Hematopoietic multipotent progenitor cell treated with erythropoietin and hydrocortisone succinate and interleukin-3 and kit ligand, for 6 days (in vitro differentiated cells): Measurements from ENCODE around the gene CRTAC1.
A peak's percentile ranks its signal among the peaks of the same experiment; 100 is the strongest.

ENCODE experiments used
- DNase-seq: peaks from one replicate; pipeline ENCODE4 v3.0.0-alpha.2; 2015

The CRTAC1 gene

GRCh38 chr10:98029149-98030092 lies 1.0 kb downstream of the CRTAC1 start:
- DNase-seq = no peak

GRCh38 chr10:98028168-98028770 lies 2.2 kb downstream of the CRTAC1 start:
- DNase-seq = peak; percentile 87

DNA sequence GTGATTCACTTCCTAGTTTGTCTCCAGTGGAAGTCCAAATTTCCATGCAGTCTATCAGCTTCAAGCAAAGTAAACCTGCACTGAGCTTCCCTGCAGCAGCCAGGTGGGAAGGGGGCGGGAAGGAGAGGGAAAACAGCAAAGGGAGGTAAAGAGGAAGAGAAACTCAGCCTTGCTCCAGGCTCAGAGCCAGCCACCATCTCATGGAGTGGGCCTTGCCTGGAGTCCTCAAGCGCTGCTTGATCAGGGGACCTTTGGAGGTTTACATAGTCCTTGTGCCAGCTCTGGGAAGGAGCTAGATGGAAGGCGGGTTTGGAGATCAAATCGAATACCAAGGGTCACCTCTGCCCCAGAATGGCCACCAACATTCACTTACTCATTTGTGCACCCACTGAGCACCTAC lies 7.4 kb downstream of the CRTAC1 start:
- no peak for DNase-seq

- no peak for DNase-seq
These were observed 9.6 kb downstream of the CRTAC1 start for GRCh38 chr10:98020784-98021183.

- DNase-seq = no peak
These were observed 10.2 kb downstream of the CRTAC1 start for GRCh38 chr10:98020254-98020653.

- DNase-seq = no peak
These were observed 10.6 kb downstream of the CRTAC1 start for GRCh38 chr10:98019784-98020183.

GRCh38 chr10:98016772-98017475 lies 13.5 kb downstream of the CRTAC1 start:
- no peak for DNase-seq

DNA sequence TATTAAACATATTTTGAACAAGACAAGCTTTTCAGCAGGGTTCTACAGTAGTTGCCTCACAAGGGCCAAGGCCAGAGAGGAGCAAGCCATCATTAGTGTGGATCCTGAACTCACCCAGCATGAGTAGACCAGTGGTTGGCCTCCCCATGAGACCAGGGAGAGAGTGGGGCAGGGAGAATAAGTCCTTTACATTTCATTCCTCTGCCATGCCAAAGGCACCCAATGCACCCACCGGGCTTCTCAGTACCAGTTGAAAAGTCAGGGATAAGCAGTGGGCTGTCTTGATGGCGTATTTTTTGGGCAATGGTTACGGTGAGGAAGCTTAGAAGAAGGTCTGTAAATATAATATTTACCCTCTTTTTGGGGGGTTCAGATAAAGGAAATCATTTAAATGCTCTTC lies 16.6 kb downstream of the CRTAC1 start:
- no peak for DNase-seq

- no peak for DNase-seq
These were observed 17.3 kb downstream of the CRTAC1 start for GRCh38 chr10:98013122-98013521.

DNA sequence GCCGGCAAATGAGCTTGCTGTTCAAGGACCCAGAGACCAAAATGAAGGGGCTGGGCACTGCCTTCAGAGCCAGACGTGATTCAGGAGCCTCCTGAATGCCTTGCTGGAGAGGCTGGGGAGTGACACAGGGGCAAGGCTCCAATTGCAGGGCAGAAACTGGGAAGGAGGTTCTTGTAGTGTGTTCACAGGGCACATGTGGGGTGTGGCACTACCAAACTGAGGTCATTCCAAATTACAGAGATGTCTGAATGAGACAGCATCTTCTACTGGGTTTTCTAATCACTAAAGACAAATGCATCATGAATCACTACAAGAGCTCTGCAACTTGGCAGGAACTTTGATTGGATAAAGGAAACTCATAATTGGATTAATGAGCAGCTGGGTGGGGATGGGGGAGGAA lies 17.8 kb downstream of the CRTAC1 start:
- no peak for DNase-seq

- DNase-seq = no peak
These were observed 19.3 kb downstream of the CRTAC1 start for GRCh38 chr10:98010939-98011685.

DNA sequence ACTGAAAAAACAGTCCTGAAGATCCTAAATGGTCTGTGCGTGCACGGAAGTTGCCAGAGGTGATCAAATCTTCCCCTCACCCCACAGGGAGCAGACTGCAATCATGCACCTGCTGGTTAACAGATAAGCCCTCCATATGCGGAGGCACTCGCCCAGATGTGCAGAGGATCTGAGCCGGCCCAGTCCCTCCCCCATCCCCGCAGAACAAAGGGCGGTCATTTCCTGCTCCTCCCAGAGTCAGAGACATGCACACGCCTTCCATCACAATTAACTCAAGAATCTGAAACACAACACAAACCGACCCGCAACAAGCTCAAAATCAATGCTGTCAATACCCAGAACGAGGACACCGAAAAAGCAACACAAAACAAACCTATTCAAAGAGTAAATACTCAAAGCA lies 24.2 kb downstream of the CRTAC1 start:
- peak; percentile 62 for DNase-seq

- DNase-seq = no peak
These were observed 28.7 kb downstream of the CRTAC1 start for GRCh38 chr10:98001736-98002135.

DNA sequence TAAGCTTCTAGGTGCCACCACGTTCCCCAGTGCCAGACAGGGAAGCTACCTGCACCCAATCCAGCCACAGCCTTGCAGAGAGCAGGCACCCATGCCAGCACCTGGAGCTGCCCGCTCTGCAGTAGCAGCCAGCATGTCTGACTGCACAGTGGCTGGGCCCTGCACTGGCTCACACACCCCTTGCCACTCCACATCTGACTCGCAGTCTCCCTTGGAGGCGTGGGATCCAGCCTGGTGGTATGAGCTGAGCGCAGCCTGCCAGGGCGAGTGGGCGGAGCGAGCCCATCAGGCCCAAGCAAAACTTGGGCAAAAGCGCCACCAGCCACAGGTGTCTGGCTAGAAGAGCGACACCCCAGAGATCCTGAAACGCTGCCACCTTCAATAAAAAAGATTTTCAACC lies 30.1 kb downstream of the CRTAC1 start:
- no peak for DNase-seq

GRCh38 chr10:97999923-98000248 lies 30.5 kb downstream of the CRTAC1 start:
- DNase-seq = no peak

GRCh38 chr10:97999066-97999922 lies 31.1 kb downstream of the CRTAC1 start:
- DNase-seq = no peak

GRCh38 chr10:97991871-97992270 lies 38.5 kb downstream of the CRTAC1 start:
- DNase-seq = peak; percentile 46

DNA sequence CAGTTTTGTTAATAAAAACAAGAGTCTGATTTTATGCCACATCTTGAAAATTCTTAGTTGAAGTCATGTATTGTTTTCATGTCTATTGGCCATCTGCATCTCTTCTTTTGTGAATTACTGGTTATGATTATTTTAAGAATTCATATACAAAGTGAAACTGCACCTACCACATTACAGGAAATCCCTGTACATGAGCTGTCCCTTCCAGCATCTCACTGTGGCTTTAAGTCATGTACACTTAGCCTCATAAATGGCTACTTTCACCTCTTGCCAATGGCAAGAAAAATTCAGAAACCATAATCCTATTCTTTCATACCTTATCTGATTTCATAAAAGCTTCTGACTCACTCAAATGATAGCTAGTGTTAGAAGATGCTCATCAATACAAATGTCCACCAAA lies 48.6 kb downstream of the CRTAC1 start:
- DNase-seq = no peak

- no peak for DNase-seq
These were observed 52.7 kb downstream of the CRTAC1 start for GRCh38 chr10:97977673-97978072.

GRCh38 chr10:97975598-97975997 lies 54.8 kb downstream of the CRTAC1 start:
- no peak for DNase-seq

GRCh38 chr10:97974526-97975525 lies 55.6 kb downstream of the CRTAC1 start:
- no peak for DNase-seq
